Germinal center (tissue), 1 donor: ENCODE data around the gene OR11A1.

ENCODE experiments used
- DNase-seq: peaks from one replicate; pipeline ENCODE4 v3.0.0; 2012; ENCODE audit warnings: mixed read lengths, low spot score

OR11A1 gene

DNA sequence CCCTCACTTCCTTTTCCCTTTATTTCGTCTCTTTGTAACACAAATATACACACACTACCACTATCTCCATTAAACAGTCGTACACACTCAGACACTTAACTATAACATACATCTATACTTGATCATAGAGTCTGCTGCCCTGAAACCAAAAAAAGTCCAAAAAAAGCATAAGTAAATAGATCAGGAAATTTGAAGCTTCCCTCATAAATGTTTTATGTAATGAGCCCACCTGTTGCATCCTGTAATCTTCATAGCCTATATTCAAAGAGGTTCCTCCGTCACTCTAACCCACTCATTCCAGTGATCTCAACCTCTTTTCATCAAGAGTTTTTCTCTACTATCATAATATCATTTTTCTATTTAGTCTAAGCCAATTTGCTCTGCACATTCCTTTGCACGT is 68.3 kb downstream of the OR11A1 start:
- no peak for DNase-seq

DNA sequence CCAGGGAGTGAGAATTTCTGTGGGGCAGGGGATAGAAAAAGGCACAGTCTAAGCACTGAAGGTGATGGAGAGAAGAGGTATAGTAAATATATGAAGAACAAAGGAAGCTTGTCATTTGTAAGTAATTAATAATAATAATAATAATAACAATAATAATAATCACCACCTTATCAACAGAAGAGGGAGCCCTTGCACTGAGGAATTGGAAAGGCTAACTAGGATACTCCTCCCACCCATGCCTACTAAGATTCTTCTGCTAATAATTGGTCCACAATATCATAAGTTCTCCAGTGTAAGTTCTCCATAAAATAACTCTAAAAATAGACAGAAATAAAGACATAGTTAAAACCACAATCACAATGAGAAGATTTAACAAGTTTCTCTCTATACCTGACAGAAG is 80.9 kb downstream of the OR11A1 start:
- DNase-seq: no peak
